ENCODE measurements around the gene HSD11B1. TPM values are rescaled to one million over a fixed set of nuclear protein-coding genes. Genes with fewer than 3 reads are reported as not detected.

Gene HSD11B1
- total and polyA plus RNA-seq, 2 of the 4 experiments (the other 2 are of a cell fraction) = 0.41 to 0.72 TPM

GRCh38 chr1:209743145-209743482, 38.5 kb downstream of the HSD11B1 start:
- no peak overlapping the region for H3K4ac ChIP-seq (ENCODE audit: low read depth, low read length)
- H2AK9ac ChIP-seq (replicated peaks; ENCODE audit: low read depth, low read length, poor library complexity) = peak overlapping the region; percentile 34
- no peak overlapping the region for H2BK120ac ChIP-seq (ENCODE audit: low read depth, low read length)
- H2BK20ac ChIP-seq (ENCODE audit: low read depth, low read length) = no peak overlapping the region
- H4K8ac ChIP-seq (ENCODE audit: low read depth in 2 of 2, low read length in 2 of 2) = no peak overlapping the region
- no peak for TF ChIP-seq MXI1 (IDR thresholded peaks at IDR 0.05; ENCODE audit: borderline replicate concordance, low read depth, low read length)
- TF ChIP-seq CEBPB (IDR thresholded peaks at IDR 0.05; ENCODE audit: low read depth, low read length) = no peak
- TF ChIP-seq RCOR1 (IDR thresholded peaks at IDR 0.05; ENCODE audit: insufficient replicate concordance, low read length) = no peak
- TF ChIP-seq MAZ (IDR thresholded peaks at IDR 0.05; ENCODE audit: borderline replicate concordance, low read depth, low read length) = no peak
- no peak for TF ChIP-seq ELK1 (IDR thresholded peaks at IDR 0.05; ENCODE audit: borderline replicate concordance, low read depth, low read length)
- no peak for TF ChIP-seq CHD1 (IDR thresholded peaks at IDR 0.05; ENCODE audit: low read depth, low read length)
- no peak for TF ChIP-seq RFX5 (IDR thresholded peaks at IDR 0.05; ENCODE audit: low read depth, low read length)
- TF ChIP-seq POLR2A (IDR thresholded peaks at IDR 0.05; ENCODE audit: low read depth, low read length) = no peak
- TF ChIP-seq CTCF (conservative IDR thresholded peaks at IDR 0.05; ENCODE audit: low read depth, low read length) = no peak
- TF ChIP-seq USF2 (IDR thresholded peaks at IDR 0.05; ENCODE audit: low read depth, low read length) = no peak
- TF ChIP-seq BHLHE40 (IDR thresholded peaks at IDR 0.05; ENCODE audit: low read depth, low read length) = no peak
- no peak for TF ChIP-seq FOS (IDR thresholded peaks at IDR 0.05; ENCODE audit: low read depth, low read length)
- no peak for TF ChIP-seq MAFK (IDR thresholded peaks at IDR 0.05; ENCODE audit: low read depth, low read length)
- in situ Hi-C loops (cut with MboI; ENCODE audit: low sequenced_read_pairs) (no loop called here), dilution Hi-C loops (cut with HindIII; ENCODE audit: low sequenced_read_pairs, unreplicated experiment) (no loop called here), intact Hi-C loops (cut with micrococcal nuclease) (loop anchor here (1.0 kb wide), 1 partner anchor 162 kb away; no protein-coding TSS in a partner anchor)
- H3K18ac ChIP-seq (ENCODE audit: low read depth, low read length) = no peak overlapping the region
- H3K4me3 ChIP-seq (ENCODE audit: insufficient read depth, low read depth, low read length) = no peak overlapping the region
- H4K20me1 ChIP-seq (ENCODE audit: insufficient read depth, low read length) = no peaks in the 10 kb centered on the region
- H2BK15ac ChIP-seq (ENCODE audit: low read depth, low read length) = no peak overlapping the region
- 0 out of 2 replicates have a peak overlapping the region, but pooled peaks have one; percentile 7 for H2AK5ac ChIP-seq (ENCODE audit: low read depth, low read length)
- no peak overlapping the region for H3K23ac ChIP-seq (ENCODE audit: low read depth, low read length)
- POLR2A ChIA-PET (ENCODE audit: unreplicated experiment) = no interaction called here
- peak; percentile 18; the same call in 1 of the 2 replicates for ATAC-seq (ENCODE audit: low read depth)
- WGBS, 2 experiments (ENCODE audit: extremely low coverage in 2 of 2, insufficient read length in 1 of 2) = no CpG with 5 or more reads among the region's 2 CpGs
- H3K36me3 ChIP-seq (ENCODE audit: control insufficient read depth, insufficient read depth, low read length) = no peaks in the 10 kb centered on the region
- H4K5ac ChIP-seq (ENCODE audit: low read depth, low read length) = no peak overlapping the region
- H3K27ac ChIP-seq (ENCODE audit: insufficient read depth, low read length) = peak overlapping the region; percentile 40; the same call in 1 of the 2 replicates
- H3K4me1 ChIP-seq (ENCODE audit: control insufficient read depth, insufficient read depth, low read length) = peaks cover 5% of the 10 kb centered on the region; the same call in 1 of the 2 replicates
- no peaks in the 10 kb centered on the region for H3K79me1 ChIP-seq (ENCODE audit: low read depth in 1 of 2, low read length in 2 of 2)
- DNase-seq = peak; percentile 80
- no TSS peak for BruUV-seq (replicated peaks)
- H4K91ac ChIP-seq (ENCODE audit: insufficient read depth, low read depth, low read length) = no peak overlapping the region
- H3K27me3 ChIP-seq (ENCODE audit: control insufficient read depth, insufficient read depth, low read length) = no peaks in the 10 kb centered on the region
- H2BK5ac ChIP-seq (ENCODE audit: low read depth, low read length, poor library complexity, severe bottlenecking) = no peak overlapping the region
- H3K4me2 ChIP-seq (ENCODE audit: low read depth, low read length) = no peak overlapping the region; the same call in 1 of the 2 replicates
- H3K9me1 ChIP-seq (ENCODE audit: insufficient read depth, low read length) = 0 out of 2 replicates have a peak, but pooled peaks cover 10% of the 10 kb centered on the region
- no peaks in the 10 kb centered on the region for H3K9me3 ChIP-seq (ENCODE audit: control insufficient read depth, insufficient read depth, low read length)
- H3K56ac ChIP-seq (ENCODE audit: extremely low read depth, insufficient read depth, low read length) = no peak overlapping the region
- H3K14ac ChIP-seq (replicated peaks; ENCODE audit: low read depth, low read length) = no peak overlapping the region
- H2AFZ ChIP-seq (replicated peaks; ENCODE audit: low read length, poor library complexity) = peak overlapping the region; percentile 73
- CTCF ChIA-PET = no interaction called here
- H3K9ac ChIP-seq (ENCODE audit: low read depth, low read length) = no peak overlapping the region

Data from IMR-90 (cell line).